ENCODE results near the gene NEURL1. TPM values are rescaled to one million over a fixed set of nuclear protein-coding genes. Genes with fewer than 3 reads are reported as not detected.
A peak's percentile ranks its signal among the peaks of the same experiment; 100 is the strongest.

Gene NEURL1
- total and polyA plus RNA-seq, 10 of the 15 experiments (the other 5 are each of a cell fraction or from before 2014, with no cell fraction given): 0.02 to 0.05 (median 0.05) TPM; not detected in 6

GRCh38 chr10:103563231-103564115, 70.0 kb downstream of the NEURL1 start:
- FAIRE-seq (no peak), DNase-seq (ENCODE audit: low read depth, low spot score) (no peak), ATAC-seq (peak; percentile 11; the same call in 2 of the 3 replicates)
- WGBS (ENCODE audit: insufficient coverage, insufficient replicate concordance, low lambda C conversion rate, missing lambda C conversion rate): 55% methylated on average over 7 of the region's 7 CpGs
- no TSS peak for BruUV-seq (replicated peaks)
- Histone ChIP-seq H3K9ac (ENCODE audit: control insufficient read depth, insufficient read depth, low read length) (no peak overlapping the region), H4K20me1 (ENCODE audit: control insufficient read depth, insufficient read depth) (no peaks in the 10 kb centered on the region), H3K27ac (ENCODE audit: control insufficient read depth, insufficient read depth) (no peak overlapping the region), H2AFZ (ENCODE audit: control insufficient read depth, low read depth, low read length) (no peak overlapping the region), H3K4me1 (ENCODE audit: control insufficient read depth, insufficient read depth, low read length) (no peaks in the 10 kb centered on the region), H3K36me3 (ENCODE audit: control insufficient read depth in 2 of 2, insufficient read depth in 2 of 2, low read length in 1 of 2) (no peaks in the 10 kb centered on the region), H3K9me3 (replicated peaks; ENCODE audit: control insufficient read depth, insufficient read depth, low read length) (no peaks in the 10 kb centered on the region), H3K79me2 (ENCODE audit: control insufficient read depth, insufficient read depth, low read length) (no peaks in the 10 kb centered on the region), H3K4me2 (ENCODE audit: control insufficient read depth, insufficient read depth) (no peak overlapping the region), H3K27me3 (replicated peaks in 1 of 2; ENCODE audit: control insufficient read depth in 2 of 2, insufficient read depth in 2 of 2, low read length in 1 of 2) (peaks cover 0 to 4% of the 10 kb centered on the region in 2 experiments; a peak in 2 of 4 replicates), H3K4me3 (no peak overlapping the region)
- intact Hi-C loops (cut with micrococcal nuclease; ENCODE audit: unreplicated experiment): no loop called here
- CTCF ChIA-PET: interaction anchor here (0.9 to 2.2 kb wide), 11 partner anchors 10 to 147 kb away, joined by 3 to 14 read pairs (median 3); no protein-coding TSS in a partner anchor
- SMC1A ChIA-PET (ENCODE audit: uncharacterized antibody, unreplicated experiment): no interaction called here
- in situ Hi-C loops (cut with MboI): no loop called here
- TF ChIP-seq ZBTB11 (CRISPR knock-in tag; IDR thresholded peaks at IDR 0.05) (no peak), ZBED1 (IDR thresholded peaks at IDR 0.05; ENCODE audit: borderline replicate concordance) (no peak)
- POLR2A ChIA-PET: no interaction called here
- RAD21 ChIA-PET (ENCODE audit: unreplicated experiment): no interaction called here

Measured in GM12878 (cell line).